ENCODE measurements around the gene GMPS.

- no peak for TF ChIP-seq TBP (IDR thresholded peaks at IDR 0.05; ENCODE audit: low read depth, low read length)
- TF ChIP-seq CTCF (IDR thresholded peaks at IDR 0.05; ENCODE audit: control extremely low read depth in 1 of 3, insufficient read depth in 1 of 3, low read depth in 1 of 3, low read length in 3 of 3) = no peak
Measured at GRCh38 chr3:155941354-155941753, 70.9 kb downstream of the GMPS start.

Data from H1 (cell line).